Central memory CD4-positive, alpha-beta T cell (primary cell): Measurements from ENCODE around the gene CHD9.

Experiments
- DNase-seq: peaks from one replicate; pipeline ENCODE4 v3.0.0; 2022

The CHD9 gene

DNA sequence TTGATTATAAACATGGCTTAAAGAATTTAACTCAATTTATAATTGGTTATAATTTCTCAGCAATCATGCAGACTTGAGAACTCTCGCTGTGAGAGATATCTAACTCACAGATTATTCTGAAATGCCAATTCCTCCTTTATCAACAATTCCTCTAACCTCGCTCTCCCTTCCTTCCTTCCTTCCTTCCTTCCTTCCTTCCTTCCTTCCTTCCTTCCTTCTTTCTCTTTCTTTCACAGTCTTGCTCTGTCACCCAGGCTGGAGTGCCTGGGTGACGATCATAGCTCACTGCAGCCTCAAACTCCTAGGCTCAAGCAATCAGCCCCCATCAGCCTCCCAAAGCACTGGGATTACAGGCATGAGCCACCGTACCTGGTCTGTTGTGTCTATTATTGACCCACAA, 42.4 kb downstream of the CHD9 start:
- DNase-seq, result no peak

DNA sequence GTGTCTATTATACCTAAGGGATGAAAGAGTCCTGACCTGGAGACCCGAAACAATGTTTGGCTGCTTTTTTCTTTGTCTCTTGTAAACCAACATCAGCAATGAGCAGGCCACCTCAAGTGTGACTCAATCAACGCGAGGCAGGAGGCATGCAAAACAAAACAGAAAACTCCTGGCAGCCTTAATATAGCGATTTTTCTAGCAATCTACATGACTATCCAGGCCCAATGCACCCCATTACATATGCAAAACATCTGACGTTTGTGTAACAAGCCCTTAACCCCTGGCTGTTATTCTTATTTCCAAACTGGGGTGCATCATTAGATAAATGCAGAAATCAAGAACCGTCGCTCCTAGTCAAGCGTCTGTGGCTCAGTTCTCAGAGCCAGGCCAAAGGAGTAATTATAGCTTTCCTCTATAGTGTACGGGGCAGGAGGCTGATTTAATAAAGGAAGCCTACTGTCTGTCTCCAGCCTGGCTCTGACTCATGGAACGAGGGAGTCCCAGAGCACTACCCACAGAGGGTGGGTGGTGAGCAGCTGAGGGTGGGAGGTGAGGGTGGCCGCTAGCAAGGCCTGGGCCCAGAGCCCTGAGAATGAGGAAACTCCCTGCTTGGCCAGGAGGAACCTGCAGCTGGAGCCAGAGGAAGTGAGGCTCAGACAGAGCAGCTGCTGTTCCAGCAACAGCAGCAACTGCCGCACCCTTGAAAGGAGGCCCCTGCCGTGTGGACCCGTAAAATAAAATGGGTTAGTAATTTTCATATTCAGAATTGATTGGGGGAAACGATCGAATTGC, 43.9 kb downstream of the CHD9 start:
- DNase-seq, result peak; percentile 40

DNA sequence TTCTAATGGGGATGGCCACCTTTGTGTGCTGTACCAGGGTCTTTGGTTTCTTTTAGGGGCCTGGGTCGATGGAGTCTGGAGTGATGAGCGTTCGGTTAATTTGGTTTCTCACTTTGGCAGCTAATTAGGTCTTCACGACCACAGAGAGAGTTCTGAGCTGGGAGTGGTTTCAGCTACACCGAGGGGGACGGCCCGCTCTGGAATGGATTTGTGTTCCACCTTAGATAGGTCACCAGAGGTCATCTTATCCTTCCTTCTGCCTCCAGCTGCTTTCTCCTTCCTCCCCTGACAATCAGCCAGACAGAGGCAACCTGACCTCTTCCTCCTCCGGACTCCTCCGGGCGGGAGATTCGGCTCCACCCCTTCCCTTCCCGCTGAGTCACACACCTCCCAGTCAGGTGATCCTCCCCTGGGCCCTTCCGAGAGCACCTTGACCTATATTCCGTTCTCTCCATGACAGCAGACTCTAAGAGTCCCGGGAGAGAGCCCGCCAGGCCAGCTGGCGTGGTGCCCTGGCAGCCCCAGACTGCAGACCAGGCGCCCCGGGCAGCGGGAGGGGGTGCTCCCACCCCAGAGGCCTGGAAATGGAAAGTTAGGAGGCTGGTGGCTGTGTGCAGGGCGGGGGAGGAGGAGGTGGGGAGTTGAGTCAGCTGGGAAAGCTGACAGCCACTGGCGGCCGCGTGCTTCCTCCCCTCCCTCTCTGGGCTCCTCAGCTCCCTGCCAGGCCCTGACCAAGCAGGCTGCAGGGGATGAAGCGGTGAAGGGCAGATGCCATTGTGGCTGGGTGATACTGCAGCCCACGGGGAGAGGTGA, 44.7 kb downstream of the CHD9 start:
- DNase-seq, result peak; percentile 52

DNA sequence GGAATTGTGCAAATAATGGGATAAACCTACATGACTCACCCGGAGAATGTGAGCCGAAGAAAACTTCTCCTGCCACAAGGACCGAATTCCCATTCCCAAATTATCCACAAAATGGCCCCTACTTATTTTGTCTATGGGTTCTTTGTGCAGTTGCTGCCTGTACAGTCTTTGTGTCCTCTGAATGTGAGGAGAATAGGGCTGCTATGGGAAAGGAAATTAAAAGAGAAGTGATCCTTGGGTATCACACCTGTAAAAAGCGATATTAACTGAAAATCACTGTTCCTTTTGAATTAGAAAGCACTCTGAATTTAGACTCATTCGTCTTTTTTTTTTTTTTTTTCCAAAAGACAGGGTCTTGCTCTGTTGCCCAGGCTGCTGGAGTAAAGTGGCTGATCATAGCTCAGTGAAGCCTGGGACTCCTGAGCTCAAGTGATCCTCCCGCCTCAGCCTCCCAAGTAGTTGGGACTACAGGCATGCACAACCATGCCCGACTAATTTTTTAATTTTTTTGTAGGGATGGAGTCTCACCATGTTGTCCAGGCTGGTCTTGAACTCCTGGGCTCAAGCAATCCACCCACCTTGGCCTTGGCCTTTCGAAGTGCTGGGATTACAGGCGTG, 45.4 kb downstream of the CHD9 start:
- DNase-seq, result no peak

DNA sequence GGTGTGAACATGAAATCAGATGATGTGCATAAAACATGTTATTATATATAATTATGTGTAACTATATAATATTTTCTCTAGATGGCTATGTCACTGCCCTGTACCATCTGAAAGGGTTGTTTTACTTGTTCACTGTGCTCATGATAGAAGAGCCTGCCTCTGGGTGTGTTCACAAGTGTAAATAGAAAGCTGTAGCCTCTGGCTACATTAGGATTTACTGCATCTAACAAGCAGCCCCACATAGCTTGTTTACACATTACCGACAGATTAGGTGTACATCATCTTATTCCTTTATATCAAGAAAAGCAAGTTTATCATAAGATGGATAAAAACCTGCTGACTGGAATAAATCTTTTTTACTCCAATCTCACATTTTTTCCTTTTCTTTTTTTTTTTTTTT, 46.1 kb downstream of the CHD9 start:
- no peak for DNase-seq

DNA sequence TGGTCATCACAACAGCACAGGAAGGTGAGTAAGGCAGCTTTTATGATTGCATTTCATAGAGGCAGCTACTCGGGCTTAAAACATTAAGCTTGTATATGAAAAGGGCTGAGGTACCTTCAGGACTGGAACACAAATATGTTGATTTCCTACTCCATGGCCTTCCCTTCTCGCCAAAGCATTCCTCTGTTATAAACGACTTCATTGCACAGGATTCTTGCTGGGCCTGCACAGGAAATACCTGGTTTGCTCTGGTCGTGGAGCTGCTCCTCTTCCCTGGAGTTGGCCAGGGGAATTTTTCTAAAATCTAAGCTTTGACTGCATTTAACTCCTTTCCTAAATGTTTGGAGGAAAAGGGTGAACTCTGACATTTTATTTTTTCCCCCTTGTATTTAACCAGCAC, 49.0 kb downstream of the CHD9 start:
- DNase-seq, result no peak

DNA sequence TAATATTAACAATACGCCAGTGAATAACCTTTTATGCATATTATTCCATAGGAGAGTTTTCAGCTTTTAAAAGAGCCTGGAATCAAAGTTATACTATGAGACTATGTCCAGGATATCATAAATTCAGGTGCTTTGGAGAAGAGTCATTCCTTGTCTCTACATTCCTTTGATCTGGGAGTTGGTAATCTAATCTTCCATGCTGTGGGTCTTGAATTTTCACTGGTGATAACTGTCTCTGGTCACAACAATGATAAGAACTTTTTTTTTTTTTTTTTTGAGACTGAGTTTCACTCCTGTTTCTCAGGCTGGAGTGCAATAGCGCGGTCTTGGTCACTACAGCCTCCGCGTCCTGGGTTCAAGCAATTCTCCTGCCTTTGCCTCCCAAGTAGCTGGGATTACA, 50.8 kb downstream of the CHD9 start:
- DNase-seq, result no peak

DNA sequence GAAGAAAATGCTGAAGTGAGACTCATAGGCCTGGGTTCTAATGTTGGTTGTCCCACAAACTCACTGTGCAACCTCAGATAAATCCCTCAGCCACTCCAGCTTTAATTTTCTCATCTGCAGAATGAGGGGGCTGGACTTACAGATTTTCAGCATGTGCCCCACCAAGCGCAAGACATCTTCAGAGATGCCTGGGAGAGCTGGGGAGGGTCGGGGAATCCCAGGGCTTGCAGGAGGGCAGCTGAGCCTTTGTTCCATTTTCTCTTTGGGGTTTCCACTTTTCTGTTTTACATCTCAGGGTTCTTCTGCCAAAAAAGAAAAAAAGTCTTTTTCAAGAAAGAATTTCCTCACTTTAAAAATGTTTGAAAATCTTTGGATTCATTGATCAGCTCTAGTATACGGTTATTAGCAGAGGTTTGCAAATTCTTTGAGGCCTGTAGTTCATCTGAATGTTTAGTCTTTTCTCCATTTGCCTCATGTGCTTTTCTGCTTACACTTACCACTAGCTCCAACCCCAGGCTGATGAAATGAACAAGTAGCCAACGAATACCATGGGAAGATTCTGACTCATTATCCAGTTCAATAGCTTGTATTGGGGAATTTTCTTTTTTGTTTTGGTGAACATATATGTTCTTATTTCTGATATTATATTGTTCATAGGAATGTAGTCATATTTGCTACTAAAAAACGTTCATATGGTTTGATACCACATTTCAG, 56.4 kb downstream of the CHD9 start:
- DNase-seq, result no peak

DNA sequence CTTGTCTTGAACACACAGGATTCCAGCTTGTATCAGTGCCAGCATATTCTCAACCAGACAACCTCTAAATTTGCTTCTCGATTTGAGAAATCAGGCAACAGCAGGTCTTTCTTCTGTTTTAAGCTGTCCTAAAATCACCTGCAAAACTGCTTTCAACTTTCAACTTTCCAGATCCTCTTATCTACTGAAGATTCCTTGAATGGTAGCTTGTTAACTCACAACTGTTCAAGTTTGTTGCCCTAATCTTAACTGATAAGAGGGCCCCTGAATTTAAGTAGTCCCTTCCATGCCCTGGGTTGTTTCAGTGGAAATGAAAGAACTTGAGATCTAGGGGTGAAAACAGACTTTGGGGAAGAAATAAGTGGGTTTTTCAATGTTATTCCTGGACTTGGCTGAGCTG, 57.2 kb downstream of the CHD9 start:
- no peak for DNase-seq

DNA sequence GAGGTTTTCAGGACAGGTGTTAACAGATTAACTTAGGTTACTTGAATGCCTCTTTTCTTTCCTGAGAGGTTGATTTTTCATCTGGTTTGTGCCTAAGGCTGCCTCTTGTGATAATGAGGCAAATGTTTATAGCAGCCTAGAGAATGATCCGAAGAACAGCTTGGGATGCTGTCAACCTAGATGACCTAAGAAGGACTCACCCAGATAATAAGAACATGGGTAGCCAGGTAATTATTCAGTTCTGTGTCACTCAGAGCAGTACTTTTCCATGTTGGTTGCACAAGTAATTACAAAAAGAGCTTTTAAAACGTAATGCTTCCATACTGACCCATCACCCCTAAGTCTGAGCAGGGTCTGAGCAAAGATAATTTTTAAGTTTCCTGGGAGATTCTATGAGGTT, 60.3 kb downstream of the CHD9 start:
- DNase-seq, result no peak

DNA sequence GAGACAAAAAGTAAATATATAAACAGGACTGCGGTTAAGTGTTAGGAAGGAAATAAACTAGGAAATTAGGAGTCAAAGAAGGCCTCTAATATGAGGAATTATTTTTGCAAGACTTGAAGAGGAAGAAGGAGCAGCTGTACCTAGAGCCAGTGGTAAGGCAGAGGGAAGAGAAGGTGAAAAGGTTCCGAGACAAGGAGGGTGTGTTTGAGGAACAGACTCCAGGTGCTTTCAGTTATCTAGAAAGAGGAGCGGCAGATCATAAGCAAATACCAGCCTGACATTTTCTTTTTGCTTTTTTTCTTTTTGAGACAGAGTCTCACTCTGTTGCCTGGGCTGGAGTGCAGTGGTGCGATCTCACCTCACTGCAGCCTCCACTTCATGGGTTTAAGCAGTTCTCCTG, 61.0 kb downstream of the CHD9 start:
- DNase-seq, result no peak

DNA sequence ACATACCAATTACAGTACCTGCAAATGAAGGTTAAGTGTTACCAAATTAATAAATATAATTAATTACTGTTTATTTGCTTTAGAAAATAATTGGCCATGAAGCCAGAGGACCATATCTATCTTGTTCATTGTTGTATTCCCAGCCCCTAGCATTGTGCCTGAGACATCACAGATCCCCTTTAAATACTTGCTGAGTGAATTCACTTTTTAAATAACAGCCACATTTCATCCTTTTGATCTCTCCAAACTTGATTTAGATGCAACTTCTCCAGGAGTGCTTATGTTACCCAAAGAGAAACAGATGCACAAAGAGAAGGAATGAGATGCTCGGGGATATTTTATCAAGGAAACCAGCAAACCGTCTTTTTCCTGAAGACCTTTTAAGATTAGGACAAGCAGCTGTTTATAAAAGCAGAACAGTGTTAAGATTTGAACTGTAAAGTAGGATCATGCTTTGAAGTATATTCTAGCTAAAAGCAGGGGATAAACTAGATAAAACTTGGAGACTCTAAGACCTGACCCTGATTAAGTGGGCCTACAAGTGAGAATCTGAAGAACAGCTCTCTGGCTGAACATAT, 66.3 kb downstream of the CHD9 start:
- no peak for DNase-seq

DNA sequence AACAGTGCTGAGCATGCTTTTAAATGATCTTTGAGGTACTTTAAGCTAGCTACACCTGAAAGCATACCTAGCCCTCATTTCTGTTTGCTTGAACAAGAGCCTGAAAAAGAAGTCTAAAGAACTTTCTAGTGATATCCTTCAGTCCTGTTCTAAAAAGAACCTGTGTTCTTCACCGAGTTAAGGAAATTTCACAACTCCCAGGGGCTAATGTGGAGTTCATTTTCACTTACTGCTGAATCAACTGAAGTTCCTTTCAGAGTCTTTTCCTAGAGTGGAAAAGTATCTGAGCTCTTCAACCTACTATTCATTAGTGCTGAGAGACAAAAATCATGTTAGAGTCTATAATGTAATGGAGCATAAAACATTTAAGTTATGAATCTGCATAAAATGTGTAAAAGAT, 66.9 kb downstream of the CHD9 start:
- DNase-seq, result no peak

DNA sequence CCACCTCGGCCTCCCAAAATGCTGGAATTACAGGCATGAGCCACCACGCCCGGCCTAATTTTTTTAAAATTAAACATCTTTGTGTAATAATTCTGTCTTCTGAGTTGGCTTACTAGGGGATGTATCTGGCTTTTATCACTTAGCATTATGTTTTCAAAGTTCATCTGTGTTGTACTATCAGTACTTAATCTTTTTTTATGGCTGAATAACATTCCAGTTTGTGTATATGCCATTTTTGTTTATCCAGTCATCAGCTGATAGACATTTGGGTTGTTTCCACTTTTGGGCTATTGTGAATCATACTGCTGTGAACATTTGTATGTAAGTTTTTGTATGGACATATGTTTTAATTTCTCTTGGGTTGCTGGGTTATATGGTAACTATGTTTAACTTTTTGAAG, 69.0 kb downstream of the CHD9 start:
- DNase-seq, result no peak

DNA sequence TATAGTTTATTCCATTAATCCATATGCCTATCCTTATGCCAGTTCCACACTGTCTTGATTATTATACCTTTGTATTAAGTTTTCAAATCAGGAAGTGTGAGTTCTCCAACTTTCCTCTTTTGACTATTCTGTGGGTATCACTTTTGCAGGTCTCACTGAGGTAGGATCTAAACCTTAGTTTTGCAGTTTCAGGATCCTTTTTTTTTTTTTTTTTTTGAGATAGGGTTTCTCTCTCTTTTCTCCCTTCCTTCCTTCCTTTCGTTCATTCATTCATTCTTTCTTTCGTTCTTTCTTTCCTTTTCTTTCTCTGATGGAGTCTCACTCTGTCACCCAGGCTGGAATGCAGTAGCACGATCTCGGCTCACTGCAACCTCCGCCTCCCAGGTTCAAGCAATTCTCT, 71.6 kb downstream of the CHD9 start:
- no peak for DNase-seq

DNA sequence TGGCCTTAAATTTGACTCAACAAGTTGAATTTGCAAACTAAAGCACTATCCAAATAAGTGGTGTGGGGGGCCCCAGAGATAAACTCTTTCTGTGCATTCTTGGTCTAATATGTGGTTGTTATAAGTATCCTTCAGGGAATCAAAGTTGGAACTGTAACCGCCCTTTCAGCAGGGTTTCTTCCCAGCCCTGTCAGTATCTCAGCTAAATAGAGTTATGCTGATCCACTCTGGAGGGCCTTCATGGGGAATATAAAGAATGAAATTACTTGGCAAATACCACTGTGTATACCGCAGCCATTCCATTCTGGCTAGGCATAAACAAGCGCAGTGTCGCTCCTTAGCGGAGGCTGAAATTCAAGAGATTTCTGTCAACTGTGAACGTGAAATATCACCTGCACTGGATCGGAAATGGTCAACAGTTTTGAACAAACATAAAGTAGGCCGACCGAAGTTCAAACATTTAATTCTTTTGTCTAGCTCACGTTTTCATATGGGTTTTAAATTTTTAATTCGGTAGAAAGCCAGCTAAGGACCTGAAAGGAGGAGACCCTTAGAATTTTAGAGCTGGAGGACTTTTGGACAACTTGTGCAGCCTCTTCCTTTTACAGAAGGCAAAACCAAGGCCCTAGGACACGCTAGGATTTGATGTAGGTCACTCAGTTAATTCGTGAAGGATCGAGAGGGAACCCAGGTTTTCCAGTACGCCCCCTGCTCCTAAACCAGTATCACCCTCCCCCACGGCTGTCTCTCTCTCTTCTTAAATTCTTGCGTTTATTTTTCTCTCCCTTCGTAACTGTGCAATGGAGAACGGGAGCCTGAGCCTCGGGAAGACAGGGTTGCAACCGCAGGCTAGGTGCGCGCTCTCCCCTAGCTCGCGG, 74.7 kb downstream of the CHD9 start:
- DNase-seq, result no peak

DNA sequence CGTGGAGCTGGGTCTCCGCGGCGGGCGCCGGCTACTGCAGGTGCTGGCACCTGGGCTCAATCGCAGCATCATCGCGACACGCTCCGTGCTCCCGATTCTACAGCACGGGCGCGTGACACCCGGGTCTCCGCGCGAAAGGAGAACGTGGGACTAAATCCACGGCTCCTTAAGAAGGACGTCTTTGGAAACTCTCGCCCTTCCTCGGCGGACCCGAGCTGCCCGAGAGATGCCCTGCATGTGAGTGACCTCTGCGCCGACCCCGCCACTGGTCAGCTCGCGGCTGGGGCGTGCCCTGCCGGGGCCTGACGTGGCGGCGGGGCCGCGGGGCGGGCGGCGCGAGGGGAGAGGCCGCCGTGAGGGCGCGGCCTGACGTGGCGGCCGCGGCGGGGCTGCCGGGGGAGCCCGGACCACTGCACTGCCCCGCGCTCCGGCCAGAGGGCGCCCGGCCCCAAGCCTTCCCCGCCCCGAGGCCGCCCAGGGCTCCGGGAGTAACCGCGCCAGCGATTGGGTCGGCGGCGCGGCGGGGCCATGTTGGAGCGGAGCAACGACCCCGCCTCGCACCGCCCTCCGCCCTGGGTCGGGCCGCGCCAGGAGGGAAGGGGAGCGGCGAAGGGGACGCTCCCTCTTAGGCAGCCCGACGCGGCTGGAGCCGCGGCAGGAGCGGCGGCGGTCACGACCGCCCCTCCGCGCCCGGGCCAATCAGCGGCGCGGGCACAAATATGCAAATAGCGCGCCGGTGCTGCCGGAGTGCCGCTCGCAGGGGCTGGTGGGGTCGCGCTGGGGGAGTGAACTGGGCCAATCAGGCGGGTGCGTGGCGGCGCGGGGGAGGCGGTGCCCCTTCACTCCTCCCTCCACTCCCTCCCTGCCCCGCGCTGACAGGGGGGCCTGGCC, 75.6 kb downstream of the CHD9 start:
- DNase-seq, result peak; percentile 95

DNA sequence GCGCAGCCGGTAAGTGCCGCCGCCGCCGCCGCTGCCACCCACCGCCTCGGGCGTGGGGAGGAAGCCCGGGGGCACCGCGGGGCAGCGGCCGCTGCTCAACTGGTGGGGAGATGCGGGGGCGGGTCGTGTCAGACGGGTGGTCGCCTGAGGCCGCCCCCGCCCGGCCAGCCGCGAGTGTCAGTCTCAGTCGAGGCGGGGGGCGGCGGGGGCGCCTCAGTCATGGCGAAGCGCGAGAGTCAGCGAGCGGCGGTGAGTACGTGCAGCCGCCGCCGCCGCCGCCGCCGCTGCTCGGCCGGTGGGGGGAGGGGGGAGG, 76.2 kb downstream of the CHD9 start:
- DNase-seq, result no peak

DNA sequence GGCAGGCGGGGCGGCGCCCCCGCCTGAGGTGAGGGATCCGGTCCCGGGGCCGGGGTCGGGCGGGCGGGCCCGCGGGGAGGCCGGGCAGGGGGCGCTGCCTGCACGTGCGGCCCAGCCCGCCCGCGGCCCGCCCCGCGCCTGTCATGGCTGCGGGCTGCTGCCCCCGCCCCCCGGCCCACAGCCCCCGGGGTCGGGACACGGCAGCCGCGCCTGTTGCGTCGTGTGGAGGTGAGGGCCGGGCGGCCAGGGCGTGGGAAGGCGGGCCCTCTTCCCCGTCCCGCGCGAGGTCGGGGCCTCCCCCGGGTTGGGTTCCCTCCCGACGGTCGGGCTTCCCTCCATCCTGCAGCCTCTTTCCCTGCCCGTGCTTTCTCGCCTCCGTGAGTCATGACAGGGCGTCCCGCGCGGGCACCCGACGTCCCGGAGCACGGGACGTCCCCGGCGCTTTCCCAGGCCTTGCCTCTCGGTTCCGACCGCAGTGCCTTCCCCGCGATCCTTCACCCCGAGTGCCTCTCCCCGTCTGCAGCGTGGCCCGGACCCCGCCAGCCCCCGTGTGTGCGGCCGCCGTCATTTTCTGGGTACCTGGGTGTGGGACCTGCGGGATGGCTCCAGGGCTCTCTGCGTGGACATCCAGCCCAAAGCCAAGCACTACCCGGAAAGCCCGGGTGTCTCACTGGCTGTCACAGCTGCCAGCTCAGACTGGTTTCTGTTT, 76.7 kb downstream of the CHD9 start:
- DNase-seq, result peak; percentile 52

DNA sequence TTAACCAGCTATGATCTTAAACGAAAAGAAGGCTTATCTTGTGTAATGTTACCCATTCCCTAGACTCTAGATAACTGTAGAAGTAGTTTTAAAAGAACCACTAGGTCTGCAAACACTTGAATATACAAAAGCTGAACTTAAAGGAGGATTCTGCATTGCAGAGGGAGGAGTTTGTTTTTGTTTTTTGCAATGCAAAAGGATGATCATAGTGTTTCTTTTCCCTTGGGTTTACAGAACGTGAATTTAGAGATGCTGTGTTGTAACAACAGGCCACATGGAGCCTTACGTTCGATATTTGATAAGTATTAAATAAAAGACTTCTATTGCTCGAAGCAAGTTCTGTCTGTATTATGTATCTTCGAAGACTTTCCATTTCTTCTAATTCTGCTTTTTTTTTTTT, 77.6 kb downstream of the CHD9 start:
- no peak for DNase-seq
